Mesothelial cell of epicardium (in vitro differentiated cells): ENCODE results near the gene SNX9. TPM values are rescaled to one million over a fixed set of nuclear protein-coding genes. Genes with fewer than 3 reads are reported as not detected.

Source experiments
- DNase-seq, 2 experiments: peaks; one replicate each; pipeline ENCODE4 v3.0.0; 2021; ENCODE audit warnings: low spot score in 2 of 2; ENCODE audit not compliant: unreplicated experiment in 2 of 2
- H3K27ac Mint-ChIP-seq: 2 replicates; pipeline ENCODE4 v1.8.0; 2021; ENCODE audit warnings: mixed read lengths
- H3K27me3 Mint-ChIP-seq: 2 replicates; pipeline ENCODE4 v1.8.0; 2021; ENCODE audit warnings: low read depth, mixed read lengths
- H3K36me3 Mint-ChIP-seq: 2 replicates; pipeline ENCODE4 v1.8.0; 2021; ENCODE audit warnings: mixed read lengths
- H3K4me1 Mint-ChIP-seq: 2 replicates; pipeline ENCODE4 v1.8.0; 2021; ENCODE audit warnings: mixed read lengths
- H3K4me3 Mint-ChIP-seq: 2 replicates; pipeline ENCODE4 v1.8.0; 2021; ENCODE audit warnings: mild to moderate bottlenecking, moderate library complexity, mixed read lengths
- H3K9me3 Mint-ChIP-seq: 2 replicates; pipeline ENCODE4 v1.8.0; 2021; ENCODE audit warnings: mixed read lengths
- total RNA-seq: library from RNA; stranded (reverse); gene quantifications from 3 replicates; pipeline ENCODE4 v1.2.1, GENCODE V29; 2021
- TF ChIP-seq, protein P1 (sequence below): fragments of 200-600 bp; sonication (generic); IDR thresholded peaks from one replicate; pipeline ENCODE4 v1.5.0; 2021; ENCODE audit warnings: antibody characterized with exemption; ENCODE audit not compliant: unreplicated experiment

The SNX9 gene
- total RNA-seq, 1 donor from 2014 or later = 23.1 TPM

GRCh38 chr6:157873735-157874344 lies 50.8 kb downstream of the SNX9 start:
- Mint-ChIP-seq H3K27ac (no peak overlapping the region), H3K27me3 (no peaks in the 10 kb centered on the region), H3K4me3 (no peak overlapping the region), H3K9me3 (no peaks in the 10 kb centered on the region), H3K4me1 (peaks cover 2% of the 10 kb centered on the region), H3K36me3 (peaks cover 20% of the 10 kb centered on the region)
- TF ChIP-seq, protein P1, sequence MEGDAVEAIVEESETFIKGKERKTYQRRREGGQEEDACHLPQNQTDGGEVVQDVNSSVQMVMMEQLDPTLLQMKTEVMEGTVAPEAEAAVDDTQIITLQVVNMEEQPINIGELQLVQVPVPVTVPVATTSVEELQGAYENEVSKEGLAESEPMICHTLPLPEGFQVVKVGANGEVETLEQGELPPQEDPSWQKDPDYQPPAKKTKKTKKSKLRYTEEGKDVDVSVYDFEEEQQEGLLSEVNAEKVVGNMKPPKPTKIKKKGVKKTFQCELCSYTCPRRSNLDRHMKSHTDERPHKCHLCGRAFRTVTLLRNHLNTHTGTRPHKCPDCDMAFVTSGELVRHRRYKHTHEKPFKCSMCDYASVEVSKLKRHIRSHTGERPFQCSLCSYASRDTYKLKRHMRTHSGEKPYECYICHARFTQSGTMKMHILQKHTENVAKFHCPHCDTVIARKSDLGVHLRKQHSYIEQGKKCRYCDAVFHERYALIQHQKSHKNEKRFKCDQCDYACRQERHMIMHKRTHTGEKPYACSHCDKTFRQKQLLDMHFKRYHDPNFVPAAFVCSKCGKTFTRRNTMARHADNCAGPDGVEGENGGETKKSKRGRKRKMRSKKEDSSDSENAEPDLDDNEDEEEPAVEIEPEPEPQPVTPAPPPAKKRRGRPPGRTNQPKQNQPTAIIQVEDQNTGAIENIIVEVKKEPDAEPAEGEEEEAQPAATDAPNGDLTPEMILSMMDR = peak; percentile 87
- DNase-seq = peak; percentile 37 to 80

GRCh38 chr6:157877149-157877548 lies 54.1 kb downstream of the SNX9 start:
- no peak overlapping the region for H3K27ac Mint-ChIP-seq
- no peaks in the 10 kb centered on the region for H3K27me3 Mint-ChIP-seq
- H3K4me1 Mint-ChIP-seq = peaks cover 9% of the 10 kb centered on the region
- H3K9me3 Mint-ChIP-seq = peaks cover 2% of the 10 kb centered on the region
- TF ChIP-seq, protein P1 = no peak
- peaks cover 32% of the 10 kb centered on the region for H3K36me3 Mint-ChIP-seq
- H3K4me3 Mint-ChIP-seq = no peak overlapping the region
- DNase-seq = no peak

- no peak overlapping the region for H3K27ac Mint-ChIP-seq
- no peaks in the 10 kb centered on the region for H3K27me3 Mint-ChIP-seq
Observed at GRCh38 chr6:157877573-157878438, 54.8 kb downstream of the SNX9 start.

DNA sequence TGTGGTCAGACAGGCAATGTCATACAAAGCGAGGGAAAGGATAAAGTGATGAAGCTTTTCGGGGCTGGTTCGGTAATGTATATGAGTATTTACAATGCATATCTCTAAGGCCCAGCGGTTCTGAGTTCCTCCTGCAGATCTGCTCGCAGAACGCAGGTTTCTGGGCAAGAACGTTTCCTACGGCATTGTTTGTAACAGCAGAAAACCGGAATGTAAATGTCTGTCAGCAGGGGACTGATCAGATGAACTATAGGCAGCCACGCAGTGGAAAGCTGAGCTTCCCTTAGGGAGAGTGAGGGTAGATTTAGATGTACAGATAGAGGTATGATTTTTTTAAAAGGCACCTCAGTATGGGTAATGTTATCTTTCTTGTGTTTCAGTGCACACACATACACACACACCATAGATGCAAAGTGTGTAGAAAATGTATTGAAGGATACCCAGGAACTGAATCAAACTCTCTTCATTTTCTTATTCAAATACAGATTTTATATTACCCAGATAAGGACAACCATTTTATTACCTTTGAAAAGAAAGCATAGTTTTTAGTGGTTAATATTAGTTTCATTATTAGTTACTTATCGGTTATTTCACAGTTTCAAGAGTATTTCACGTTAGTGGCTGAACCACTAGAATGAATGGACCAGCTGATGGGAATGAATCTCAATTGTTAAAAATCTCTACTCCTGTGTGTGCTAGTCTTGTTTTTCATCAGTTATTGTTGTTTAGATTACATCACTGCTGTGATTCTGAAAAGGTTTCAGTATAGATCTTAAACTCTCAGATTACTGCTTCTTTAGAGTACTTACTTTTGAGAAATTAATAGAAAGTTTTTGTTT lies 56.2 kb downstream of the SNX9 start:
- Mint-ChIP-seq H3K9me3 (peaks cover 6% of the 10 kb centered on the region), H3K27ac (no peak overlapping the region), H3K36me3 (peaks cover 43% of the 10 kb centered on the region), H3K27me3 (no peaks in the 10 kb centered on the region), H3K4me1 (peaks cover 9% of the 10 kb centered on the region), H3K4me3 (no peak overlapping the region)
- no peak for DNase-seq
- TF ChIP-seq, protein P1 = no peak

More at GRCh38 chr6:157877573-157878438, 54.8 kb downstream of the SNX9 start:
- no peak for DNase-seq
- TF ChIP-seq, protein P1 = no peak
- no peak overlapping the region for H3K4me3 Mint-ChIP-seq
- peaks cover 6% of the 10 kb centered on the region for H3K9me3 Mint-ChIP-seq
- H3K36me3 Mint-ChIP-seq = peaks cover 39% of the 10 kb centered on the region
- H3K4me1 Mint-ChIP-seq = peaks cover 9% of the 10 kb centered on the region

GRCh38 chr6:157879873-157880254 lies 56.8 kb downstream of the SNX9 start:
- TF ChIP-seq, protein P1 = no peak
- H3K27ac Mint-ChIP-seq = peak overlapping the region; percentile 31
- no peaks in the 10 kb centered on the region for H3K27me3 Mint-ChIP-seq
- peaks cover 9% of the 10 kb centered on the region for H3K4me1 Mint-ChIP-seq
- H3K36me3 Mint-ChIP-seq = peaks cover 38% of the 10 kb centered on the region
- H3K4me3 Mint-ChIP-seq = no peak overlapping the region
- H3K9me3 Mint-ChIP-seq = peaks cover 6% of the 10 kb centered on the region
- DNase-seq = no peak
